ENCODE data around the gene RBFOX2. TPM values are rescaled to one million over a fixed set of nuclear protein-coding genes. Genes with fewer than 3 reads are reported as not detected.
A peak's percentile ranks its signal among the peaks of the same experiment; 100 is the strongest.

Gene RBFOX2
- total and polyA plus RNA-seq, 2 donors (not counting 1 experiment from before 2014, with no cell fraction given): 173 to 190 TPM

GRCh38 chr22:35938226-35938625 is 90.4 kb downstream of the RBFOX2 start:
- Histone ChIP-seq H4K20me1 (ENCODE audit: control insufficient read depth, extremely low read depth, insufficient read depth, low read length) (no peaks in the 10 kb centered on the region), H3K4me3 (replicated peaks in 1 of 4; ENCODE audit: control extremely low read depth in 1 of 4, insufficient read depth in 1 of 4, low read depth in 3 of 4, low read length in 4 of 4) (no peak overlapping the region), H3K4me2 (ENCODE audit: extremely low read depth, insufficient read depth, low read length) (no peak overlapping the region), H3K36me3 (ENCODE audit: control insufficient read depth, insufficient read depth, low read length) (no peaks in the 10 kb centered on the region), H3K27me3 (ENCODE audit: control insufficient read depth, insufficient read depth, low read length) (no peaks in the 10 kb centered on the region), H3K4me1 (ENCODE audit: control insufficient read depth, extremely low read depth, insufficient read depth, low read length) (peaks cover 2% of the 10 kb centered on the region), H2AFZ (ENCODE audit: low read length) (no peak overlapping the region), H3K9ac (ENCODE audit: insufficient read depth, low read length) (no peak overlapping the region), H3K27ac (ENCODE audit: insufficient read depth, low read length) (no peak overlapping the region), H3K9me3 (ENCODE audit: control insufficient read depth, insufficient read depth, low read depth, low read length) (no peaks in the 10 kb centered on the region), H3K79me2 (ENCODE audit: control insufficient read depth, insufficient read depth, low read length) (peaks cover 22% of the 10 kb centered on the region)
- no peak for DNase-seq (ENCODE audit: low read depth in 2 of 2)
- no peak for TF ChIP-seq EZH2 (IDR thresholded peaks at IDR 0.05; ENCODE audit: low read length, missing control alignments)
- no peak for TF ChIP-seq CTCF (conservative IDR thresholded peaks at IDR 0.05 in 1 of 2, IDR thresholded peaks at IDR 0.05 in 1 of 2; ENCODE audit: low read depth in 1 of 2, low read length in 2 of 2)

DNA sequence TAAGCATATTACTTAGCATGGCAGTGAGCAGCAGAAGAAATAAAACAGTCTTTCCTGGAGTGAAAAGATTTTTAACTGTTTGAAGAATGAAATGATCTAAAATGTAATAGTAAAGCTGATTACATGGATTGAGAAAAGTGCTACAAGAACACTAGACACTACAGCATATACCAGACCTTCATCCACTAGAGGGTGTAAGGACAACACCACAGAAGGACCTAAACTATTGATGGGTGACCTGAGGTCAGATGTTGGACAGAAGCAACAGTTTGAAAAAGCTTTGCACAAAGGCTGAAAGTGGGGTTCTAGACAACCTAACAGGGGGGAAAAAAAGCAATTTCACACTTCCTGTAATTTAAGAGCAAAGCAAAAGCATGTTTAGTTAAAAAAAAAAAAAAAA is 97.7 kb downstream of the RBFOX2 start:
- DNase-seq (ENCODE audit: low read depth in 2 of 2): peak; percentile 69 to 90
- H3K4me1 ChIP-seq (ENCODE audit: control insufficient read depth, extremely low read depth, insufficient read depth, low read length): no peaks in the 10 kb centered on the region
- H3K79me2 ChIP-seq (ENCODE audit: control insufficient read depth, insufficient read depth, low read length): peaks cover 5% of the 10 kb centered on the region
- H3K9ac ChIP-seq (ENCODE audit: insufficient read depth, low read length): no peak overlapping the region
- H3K4me2 ChIP-seq (ENCODE audit: extremely low read depth, insufficient read depth, low read length): no peak overlapping the region
- H3K36me3 ChIP-seq (ENCODE audit: control insufficient read depth, insufficient read depth, low read length): no peaks in the 10 kb centered on the region
- H3K27ac ChIP-seq (ENCODE audit: insufficient read depth, low read length): no peak overlapping the region
- no peaks in the 10 kb centered on the region for H4K20me1 ChIP-seq (ENCODE audit: control insufficient read depth, extremely low read depth, insufficient read depth, low read length)
- H3K4me3 ChIP-seq (replicated peaks in 1 of 4; ENCODE audit: control extremely low read depth in 1 of 4, insufficient read depth in 1 of 4, low read depth in 3 of 4, low read length in 4 of 4): no peak overlapping the region
- no peaks in the 10 kb centered on the region for H3K9me3 ChIP-seq (ENCODE audit: control insufficient read depth, insufficient read depth, low read depth, low read length)
- peak; percentile 72 to 79 for TF ChIP-seq CTCF (conservative IDR thresholded peaks at IDR 0.05 in 1 of 2, IDR thresholded peaks at IDR 0.05 in 1 of 2; ENCODE audit: low read depth in 1 of 2, low read length in 2 of 2)
- TF ChIP-seq EZH2 (IDR thresholded peaks at IDR 0.05; ENCODE audit: low read length, missing control alignments): no peak
- H2AFZ ChIP-seq (ENCODE audit: low read length): no peak overlapping the region
- H3K27me3 ChIP-seq (ENCODE audit: control insufficient read depth, insufficient read depth, low read length): no peaks in the 10 kb centered on the region

- Histone ChIP-seq H3K9ac (ENCODE audit: insufficient read depth, low read length) (no peak overlapping the region), H3K27ac (ENCODE audit: insufficient read depth, low read length) (no peak overlapping the region), H3K36me3 (ENCODE audit: control insufficient read depth, insufficient read depth, low read length) (no peaks in the 10 kb centered on the region), H3K4me1 (ENCODE audit: control insufficient read depth, extremely low read depth, insufficient read depth, low read length) (no peaks in the 10 kb centered on the region), H3K79me2 (ENCODE audit: control insufficient read depth, insufficient read depth, low read length) (peaks cover 16% of the 10 kb centered on the region), H4K20me1 (ENCODE audit: control insufficient read depth, extremely low read depth, insufficient read depth, low read length) (no peaks in the 10 kb centered on the region), H3K4me3 (replicated peaks in 1 of 4; ENCODE audit: control extremely low read depth in 1 of 4, insufficient read depth in 1 of 4, low read depth in 3 of 4, low read length in 4 of 4) (no peak overlapping the region), H3K4me2 (ENCODE audit: extremely low read depth, insufficient read depth, low read length) (no peak overlapping the region), H2AFZ (ENCODE audit: low read length) (no peak overlapping the region), H3K27me3 (ENCODE audit: control insufficient read depth, insufficient read depth, low read length) (no peaks in the 10 kb centered on the region), H3K9me3 (ENCODE audit: control insufficient read depth, insufficient read depth, low read depth, low read length) (no peaks in the 10 kb centered on the region)
- TF ChIP-seq CTCF (conservative IDR thresholded peaks at IDR 0.05 in 1 of 2, IDR thresholded peaks at IDR 0.05 in 1 of 2; ENCODE audit: low read depth in 1 of 2, low read length in 2 of 2) (no peak), EZH2 (IDR thresholded peaks at IDR 0.05; ENCODE audit: low read length, missing control alignments) (no peak)
- no peak for DNase-seq (ENCODE audit: low read depth in 2 of 2)
Measured at GRCh38 chr22:35928285-35928798, 100.3 kb downstream of the RBFOX2 start.

All from fibroblast of lung (primary cell).